Liver (tissue), 9 donors: Measurements from ENCODE around the gene THAP7. TPM values are rescaled to one million over a fixed set of nuclear protein-coding genes. Genes with fewer than 3 reads are reported as not detected.

ENCODE experiments used
- DNase-seq: peaks from one replicate; pipeline ENCODE4 v3.0.0-alpha.2; 2017; ENCODE audit warnings: low spot score
- H3K27ac ChIP-seq, 2 donors: one replicate each; pipeline ENCODE4 v1.7.0; 2013; ENCODE audit warnings: inconsistent platforms in 2 of 2, low read length in 2 of 2, control low read depth in 1 of 2, low read depth in 1 of 2, mild to moderate bottlenecking in 1 of 2
- H3K27me3 ChIP-seq, 4 donors: one replicate each; pipeline versions ENCODE4 v1.6.1 to v1.7.0; 2013; ENCODE audit warnings: low read length in 3 of 4, inconsistent platforms in 1 of 4, mild to moderate bottlenecking in 1 of 4, moderate library complexity in 1 of 4; ENCODE audit not compliant: control insufficient read depth in 4 of 4, insufficient read depth in 4 of 4
- H3K36me3 ChIP-seq, 4 donors: one replicate each; pipeline versions ENCODE4 v1.6.1 to v1.7.0; 2013; ENCODE audit warnings: low read length in 3 of 4, mild to moderate bottlenecking in 3 of 4, low read depth in 1 of 4, moderate library complexity in 1 of 4; ENCODE audit not compliant: control insufficient read depth in 4 of 4, insufficient read depth in 3 of 4
- H3K4me1 ChIP-seq, 4 donors: one replicate each; pipeline versions ENCODE4 v1.6.1 to v1.7.0; 2013; ENCODE audit warnings: low read length in 3 of 4, mild to moderate bottlenecking in 3 of 4, moderate library complexity in 1 of 4; ENCODE audit not compliant: control insufficient read depth in 4 of 4, insufficient read depth in 4 of 4
- H3K4me3 ChIP-seq, 3 donors: one replicate each; pipeline versions ENCODE4 v1.6.1 to v1.7.0; 2013; ENCODE audit warnings: low read length in 3 of 3, control low read depth in 1 of 3, low read depth in 1 of 3, mild to moderate bottlenecking in 1 of 3
- H3K9ac ChIP-seq, 2 donors: one replicate each; pipeline ENCODE4 v1.7.0; 2013; ENCODE audit warnings: low read length in 2 of 2, mild to moderate bottlenecking in 2 of 2, moderate library complexity in 2 of 2, control low read depth in 1 of 2, low read depth in 1 of 2
- H3K9me3 ChIP-seq, 4 donors: one replicate each; pipeline versions ENCODE4 v1.6.1 to v1.7.0; 2013; ENCODE audit warnings: low read length in 3 of 4; ENCODE audit not compliant: control insufficient read depth in 4 of 4
- CTCF ChIP-seq: fragments of 150-350 bp; IDR thresholded peaks from 2 replicates; pipeline ENCODE4 v1.5.1; 2017; ENCODE audit warnings: improper control_type of control experiment, low read depth, low read length; ENCODE audit not compliant: missing input control
- EGR1 ChIP-seq, 2 donors: IDR thresholded peaks; 2 replicates each; pipeline ENCODE4 v1.6.1; 2016 to 2018; ENCODE audit warnings: antibody characterized with exemption in 2 of 2, low read depth in 2 of 2
- FOXA1 ChIP-seq: IDR thresholded peaks from 2 replicates; pipeline ENCODE4 v1.6.1; 2016; ENCODE audit warnings: antibody characterized with exemption
- FOXA2 ChIP-seq: IDR thresholded peaks from 2 replicates; pipeline ENCODE4 v1.6.1; 2016; ENCODE audit warnings: antibody characterized with exemption
- GABPA ChIP-seq, 2 donors: IDR thresholded peaks in 1 of 2; conservative IDR thresholded peaks in 1 of 2; 2 replicates each; pipeline ENCODE4 v1.6.1; 2016; ENCODE audit warnings: antibody characterized with exemption in 2 of 2, mild to moderate bottlenecking in 1 of 2, moderate library complexity in 1 of 2
- HNF4A ChIP-seq, 2 donors: conservative IDR thresholded peaks; 2 replicates each; pipeline ENCODE4 v1.6.1; 2016; ENCODE audit warnings: antibody characterized with exemption in 2 of 2, mild to moderate bottlenecking in 2 of 2
- HNF4G ChIP-seq: IDR thresholded peaks from 2 replicates; pipeline ENCODE4 v1.6.1; 2016; ENCODE audit warnings: antibody characterized with exemption
- JUND ChIP-seq, 2 donors: IDR thresholded peaks; 2 replicates each; pipeline ENCODE4 v1.6.1; 2016; ENCODE audit warnings: antibody characterized with exemption in 2 of 2
- NR2F2 ChIP-seq: IDR thresholded peaks from 2 replicates; pipeline ENCODE4 v1.6.1; 2016; ENCODE audit warnings: antibody characterized with exemption
- RAD21 ChIP-seq, 2 donors: IDR thresholded peaks; 2 replicates each; pipeline ENCODE4 v1.6.1; 2016; ENCODE audit warnings: antibody characterized with exemption in 2 of 2, mild to moderate bottlenecking in 2 of 2
- RXRA ChIP-seq, 2 donors: IDR thresholded peaks; 2 replicates each; pipeline ENCODE4 v1.6.1; 2017 to 2018; ENCODE audit warnings: antibody characterized with exemption in 2 of 2, mild to moderate bottlenecking in 1 of 2
- SP1 ChIP-seq: IDR thresholded peaks from 2 replicates; pipeline ENCODE4 v1.6.1; 2018; ENCODE audit warnings: antibody characterized with exemption, mild to moderate bottlenecking
- TAF1 ChIP-seq: conservative IDR thresholded peaks from 2 replicates; pipeline ENCODE4 v1.6.1; 2016; ENCODE audit warnings: antibody characterized with exemption, mild to moderate bottlenecking
- YY1 ChIP-seq: IDR thresholded peaks from 2 replicates; pipeline ENCODE4 v1.6.1; 2016; ENCODE audit warnings: antibody characterized with exemption, mild to moderate bottlenecking
- ZBTB33 ChIP-seq: IDR thresholded peaks from 2 replicates; pipeline ENCODE4 v1.6.1; 2016; ENCODE audit warnings: antibody characterized with exemption
- WGBS: extraction: QIAGEN DNeasy Blood & Tissue Kit; methylation state at CpG from one replicate; pipeline ENCODE4 v1.1.7; 2013; 5-methylcytosine and 5-hydroxymethylcytosine counted together
- polyA plus RNA-seq, 2 donors: library from polyadenylated mRNA; stranded (reverse) in 1 of 2; unstranded in 1 of 2; fragments of 200-250 nt in 1 of 2; fragments of >200 nt in 1 of 2; fragmentation: Nextera tagmentation in 1 of 2; extraction: Ambion mirVana in 1 of 2; gene quantifications; one replicate each; pipeline versions ENCODE4 v1.2.1 to v1.2.3, GENCODE V29; 2013 to 2015
- total RNA-seq, 2 donors: library from RNA; depleted of rRNA; stranded (reverse); fragments of >200 nt; gene quantifications; one replicate each; pipeline ENCODE4 v1.2.3, GENCODE V29; 2014
- TF ChIP-seq, protein P1 (sequence below): IDR thresholded peaks from 2 replicates; pipeline ENCODE4 v1.6.1; 2016; ENCODE audit warnings: antibody characterized with exemption, mild to moderate bottlenecking
- TF ChIP-seq, protein P2 (sequence below): IDR thresholded peaks from 2 replicates; pipeline ENCODE4 v1.6.1; 2016; ENCODE audit warnings: antibody characterized with exemption
- TF ChIP-seq, protein P3 (sequence below): IDR thresholded peaks from 2 replicates; pipeline ENCODE4 v1.6.1; 2016; ENCODE audit warnings: antibody characterized with exemption
- donor health status: healthy.
- donor health status: healthy.
- donor health status: healthy.
- donor health status: healthy.
- donor health status: healthy.

THAP7 gene
- total and polyA plus RNA-seq, 4 donors, result 10.4 to 21.9 (median 19.4) TPM

DNA sequence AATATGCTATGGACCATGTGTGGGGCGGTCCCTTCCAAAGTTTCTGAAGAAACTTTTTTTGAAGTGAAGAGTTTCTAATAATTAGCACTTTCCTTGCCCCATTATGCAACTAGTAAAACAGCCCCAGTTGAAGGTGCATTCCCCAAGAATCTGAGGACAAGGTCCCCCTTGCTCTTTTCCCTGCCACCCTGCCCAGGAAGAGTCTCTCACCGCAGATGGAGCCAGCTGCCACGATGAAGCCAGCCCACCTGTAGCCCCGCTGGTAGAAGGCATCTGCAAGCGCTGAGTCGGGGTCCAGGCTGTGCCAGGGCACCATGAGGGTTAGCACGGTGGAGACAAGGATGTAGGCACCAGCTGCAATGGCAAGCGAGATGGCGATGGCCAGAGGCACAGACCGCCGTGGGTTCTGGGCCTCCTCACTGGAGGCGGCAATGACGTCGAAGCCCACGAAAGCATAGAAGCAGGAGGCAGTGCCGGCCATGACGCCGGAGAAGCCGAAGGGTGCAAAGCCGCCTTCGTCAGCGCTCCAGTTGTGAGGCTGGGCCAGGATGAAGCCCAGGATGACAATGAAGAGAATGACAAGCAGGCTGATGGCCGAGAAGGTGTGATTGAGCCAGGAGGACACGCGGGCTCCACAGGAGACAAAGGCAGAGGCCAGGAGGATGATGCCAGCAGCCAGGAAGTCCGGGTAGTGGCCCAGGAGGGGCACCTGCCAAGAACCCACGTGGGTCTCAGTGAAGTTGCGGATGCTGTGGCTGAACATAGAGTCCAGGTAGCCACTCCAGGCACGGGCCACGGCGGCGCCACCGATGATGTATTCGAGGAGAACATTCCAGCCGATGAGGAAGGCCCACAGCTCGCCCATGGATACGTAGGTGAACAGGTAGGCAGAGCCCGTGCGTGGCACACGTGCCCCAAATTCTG is 29.0 kb upstream of the THAP7 start:
- no peaks in the 10 kb centered on the region for H3K4me1 ChIP-seq
- 91% methylated on average over 40 of the region's 40 CpGs for WGBS

More for the DNA sequence above, 29.0 kb upstream of the THAP7 start:
- no peak overlapping the region for H3K27ac ChIP-seq
- no peak for DNase-seq
- no peak overlapping the region for H3K9ac ChIP-seq
- H3K36me3 ChIP-seq, result no peaks in the 10 kb centered on the region
- TF ChIP-seq TAF1, result no peak
- no peak for TF ChIP-seq NR2F2
- TF ChIP-seq, protein P1, sequence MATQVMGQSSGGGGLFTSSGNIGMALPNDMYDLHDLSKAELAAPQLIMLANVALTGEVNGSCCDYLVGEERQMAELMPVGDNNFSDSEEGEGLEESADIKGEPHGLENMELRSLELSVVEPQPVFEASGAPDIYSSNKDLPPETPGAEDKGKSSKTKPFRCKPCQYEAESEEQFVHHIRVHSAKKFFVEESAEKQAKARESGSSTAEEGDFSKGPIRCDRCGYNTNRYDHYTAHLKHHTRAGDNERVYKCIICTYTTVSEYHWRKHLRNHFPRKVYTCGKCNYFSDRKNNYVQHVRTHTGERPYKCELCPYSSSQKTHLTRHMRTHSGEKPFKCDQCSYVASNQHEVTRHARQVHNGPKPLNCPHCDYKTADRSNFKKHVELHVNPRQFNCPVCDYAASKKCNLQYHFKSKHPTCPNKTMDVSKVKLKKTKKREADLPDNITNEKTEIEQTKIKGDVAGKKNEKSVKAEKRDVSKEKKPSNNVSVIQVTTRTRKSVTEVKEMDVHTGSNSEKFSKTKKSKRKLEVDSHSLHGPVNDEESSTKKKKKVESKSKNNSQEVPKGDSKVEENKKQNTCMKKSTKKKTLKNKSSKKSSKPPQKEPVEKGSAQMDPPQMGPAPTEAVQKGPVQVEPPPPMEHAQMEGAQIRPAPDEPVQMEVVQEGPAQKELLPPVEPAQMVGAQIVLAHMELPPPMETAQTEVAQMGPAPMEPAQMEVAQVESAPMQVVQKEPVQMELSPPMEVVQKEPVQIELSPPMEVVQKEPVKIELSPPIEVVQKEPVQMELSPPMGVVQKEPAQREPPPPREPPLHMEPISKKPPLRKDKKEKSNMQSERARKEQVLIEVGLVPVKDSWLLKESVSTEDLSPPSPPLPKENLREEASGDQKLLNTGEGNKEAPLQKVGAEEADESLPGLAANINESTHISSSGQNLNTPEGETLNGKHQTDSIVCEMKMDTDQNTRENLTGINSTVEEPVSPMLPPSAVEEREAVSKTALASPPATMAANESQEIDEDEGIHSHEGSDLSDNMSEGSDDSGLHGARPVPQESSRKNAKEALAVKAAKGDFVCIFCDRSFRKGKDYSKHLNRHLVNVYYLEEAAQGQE, result no peak
- TF ChIP-seq ZBTB33, result no peak
- TF ChIP-seq SP1, result no peak
- TF ChIP-seq CTCF, result no peak
- TF ChIP-seq FOXA1, result no peak
- no peak for TF ChIP-seq RXRA (IDR thresholded peaks at IDR 0.05)
- TF ChIP-seq FOXA2, result no peak
- TF ChIP-seq, protein P2, sequence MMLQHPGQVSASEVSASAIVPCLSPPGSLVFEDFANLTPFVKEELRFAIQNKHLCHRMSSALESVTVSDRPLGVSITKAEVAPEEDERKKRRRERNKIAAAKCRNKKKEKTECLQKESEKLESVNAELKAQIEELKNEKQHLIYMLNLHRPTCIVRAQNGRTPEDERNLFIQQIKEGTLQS, result no peak
- TF ChIP-seq HNF4G, result no peak
- no peak for TF ChIP-seq HNF4A (conservative IDR thresholded peaks at IDR 0.05)
- no peak for TF ChIP-seq EGR1 (IDR thresholded peaks at IDR 0.05; ENCODE audit: low read depth in 2 of 2)
- TF ChIP-seq GABPA (IDR thresholded peaks at IDR 0.05 in 1 of 2, conservative IDR thresholded peaks at IDR 0.05 in 1 of 2), result no peak
- no peak for TF ChIP-seq JUND (IDR thresholded peaks at IDR 0.05)
- TF ChIP-seq YY1, result no peak
- TF ChIP-seq, protein P3, sequence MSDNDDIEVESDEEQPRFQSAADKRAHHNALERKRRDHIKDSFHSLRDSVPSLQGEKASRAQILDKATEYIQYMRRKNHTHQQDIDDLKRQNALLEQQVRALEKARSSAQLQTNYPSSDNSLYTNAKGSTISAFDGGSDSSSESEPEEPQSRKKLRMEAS, result no peak
- TF ChIP-seq RAD21 (IDR thresholded peaks at IDR 0.05), result no peak
- no peaks in the 10 kb centered on the region for H3K27me3 ChIP-seq
- H3K4me3 ChIP-seq, result no peak overlapping the region
- H3K9me3 ChIP-seq, result no peaks in the 10 kb centered on the region
